Mononuclear cell (primary cell): ENCODE results near the gene SPIRE1. TPM values are rescaled to one million over a fixed set of nuclear protein-coding genes. Genes with fewer than 3 reads are reported as not detected.

ENCODE experiments used
- H3K27me3 ChIP-seq: 2 replicates; pipeline ENCODE4 v1.6.0; 2011; ENCODE audit warnings: low read length, control low read depth; ENCODE audit not compliant: insufficient read depth
- H3K4me1 ChIP-seq: 2 replicates; pipeline ENCODE4 v1.5.1; 2011; ENCODE audit warnings: mild to moderate bottlenecking, low read length, control low read depth; ENCODE audit not compliant: insufficient read depth
- H3K4me3 ChIP-seq: 2 replicates; pipeline ENCODE4 v1.5.1; 2011; ENCODE audit warnings: mild to moderate bottlenecking, low read length, moderate library complexity
- H3K9me3 ChIP-seq: 2 replicates; pipeline ENCODE4 v1.5.1; 2011; ENCODE audit warnings: low read depth, mild to moderate bottlenecking, control low read depth, low read length
- total RNA-seq: library from RNA; depleted of rRNA; stranded (reverse); fragments of >200 nt; gene quantifications from one replicate; pipeline ENCODE4 v1.2.3, GENCODE V29; 2012

The SPIRE1 gene
- total RNA-seq, 1 donor = 5.0 TPM

DNA sequence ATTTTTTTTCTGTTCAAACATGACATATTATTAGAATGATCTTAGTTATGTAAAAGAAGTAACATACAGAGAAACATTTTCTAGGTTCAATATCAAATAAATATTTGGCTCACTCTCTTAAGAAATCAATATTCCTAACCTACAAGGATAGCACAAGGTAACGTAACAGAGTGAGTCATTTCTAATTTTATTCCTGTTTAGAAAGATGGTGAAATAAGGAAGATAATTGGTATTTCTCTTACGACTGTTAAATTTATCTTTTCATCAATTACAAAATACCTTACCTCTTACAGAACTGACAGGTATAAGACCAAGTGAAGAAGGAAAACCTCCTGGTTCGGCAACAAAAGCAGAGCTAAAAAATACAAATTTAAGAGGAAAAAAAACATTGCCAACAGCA is 205.1 kb downstream of the SPIRE1 start:
- H3K4me3 ChIP-seq = no peak overlapping the region
- no peaks in the 10 kb centered on the region for H3K27me3 ChIP-seq
- H3K4me1 ChIP-seq = no peaks in the 10 kb centered on the region
- H3K9me3 ChIP-seq = no peaks in the 10 kb centered on the region

DNA sequence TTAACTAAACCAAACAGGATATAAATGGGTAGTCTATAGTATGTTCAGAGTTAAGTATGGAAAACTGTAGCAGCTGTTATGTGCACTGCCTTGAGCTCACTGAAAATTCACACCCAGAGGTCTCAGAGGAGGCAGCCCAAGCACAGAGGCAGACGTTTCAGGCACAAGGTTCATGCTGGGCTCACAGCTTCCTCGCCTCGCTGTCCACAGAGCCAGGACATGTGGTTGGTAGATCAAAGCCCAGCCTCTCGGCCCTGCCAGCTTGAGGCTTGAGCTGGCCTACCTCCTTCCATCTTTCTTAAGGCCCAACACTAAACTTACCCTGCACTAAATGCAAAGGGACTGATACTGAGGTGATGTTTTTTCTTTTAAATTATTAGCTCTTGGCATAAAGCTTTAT is 206.5 kb downstream of the SPIRE1 start:
- H3K9me3 ChIP-seq = no peaks in the 10 kb centered on the region

DNA sequence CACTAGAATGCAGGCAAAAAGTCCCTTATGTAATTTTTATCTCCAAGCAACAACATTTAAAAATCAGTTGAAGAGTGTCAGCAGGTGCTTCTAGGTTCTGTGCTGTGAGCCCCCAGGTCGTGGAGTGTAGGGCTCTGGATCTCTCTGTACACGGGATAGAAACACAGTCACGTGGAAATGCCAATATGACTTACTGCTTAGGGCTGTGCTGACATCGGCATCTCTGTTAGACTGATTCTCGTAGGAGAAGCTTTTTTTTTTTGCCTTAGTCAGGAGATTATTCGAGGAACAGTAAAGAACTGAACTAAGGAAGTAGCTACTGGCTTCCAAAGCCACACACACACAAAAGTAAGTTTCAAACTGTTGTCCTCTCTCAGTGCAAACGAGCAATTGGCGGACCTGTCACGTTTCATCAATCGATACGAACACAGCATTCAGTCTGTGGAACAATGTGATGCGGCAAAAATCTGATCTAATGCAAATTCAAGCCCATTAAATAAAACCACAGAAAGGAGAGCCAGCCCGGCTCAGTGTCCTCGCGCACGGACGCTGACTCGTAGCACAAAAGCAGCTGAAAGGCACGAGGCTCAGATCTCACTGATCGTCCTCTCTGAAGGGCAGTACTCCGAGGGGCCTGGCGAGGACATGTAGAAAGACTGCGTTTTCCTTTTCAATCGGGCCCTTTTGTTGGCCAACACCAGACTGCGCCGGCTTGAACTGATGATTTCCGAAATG is 208.7 kb downstream of the SPIRE1 start:
- Histone ChIP-seq H3K4me1 (no peaks in the 10 kb centered on the region), H3K27me3 (no peaks in the 10 kb centered on the region), H3K4me3 (no peak overlapping the region), H3K9me3 (no peaks in the 10 kb centered on the region)

More for the DNA sequence above, 206.5 kb downstream of the SPIRE1 start:
- Histone ChIP-seq H3K4me1 (no peaks in the 10 kb centered on the region), H3K27me3 (no peaks in the 10 kb centered on the region), H3K4me3 (no peak overlapping the region)

DNA sequence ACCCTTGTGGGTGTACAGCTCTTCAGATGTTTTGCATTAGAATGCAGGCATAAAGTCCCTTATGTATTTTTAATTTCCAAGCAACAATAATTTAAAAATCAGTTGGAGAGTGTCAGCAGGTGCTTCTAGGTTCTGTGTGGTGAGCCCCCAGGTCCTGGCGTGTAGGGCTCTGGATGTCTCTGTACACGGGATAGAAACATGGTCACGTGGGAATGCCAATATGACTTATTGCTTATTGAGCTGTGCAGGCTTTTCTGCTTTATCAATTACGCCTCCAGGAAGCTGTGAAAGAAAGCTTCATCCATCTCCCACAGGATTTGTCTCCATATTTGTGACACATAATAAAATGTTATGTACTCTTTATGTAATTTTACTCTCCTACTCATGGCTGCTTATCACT is 212.4 kb downstream of the SPIRE1 start:
- H3K27me3 ChIP-seq = no peaks in the 10 kb centered on the region
- H3K4me1 ChIP-seq = no peaks in the 10 kb centered on the region
- H3K9me3 ChIP-seq = no peaks in the 10 kb centered on the region
- no peak overlapping the region for H3K4me3 ChIP-seq

DNA sequence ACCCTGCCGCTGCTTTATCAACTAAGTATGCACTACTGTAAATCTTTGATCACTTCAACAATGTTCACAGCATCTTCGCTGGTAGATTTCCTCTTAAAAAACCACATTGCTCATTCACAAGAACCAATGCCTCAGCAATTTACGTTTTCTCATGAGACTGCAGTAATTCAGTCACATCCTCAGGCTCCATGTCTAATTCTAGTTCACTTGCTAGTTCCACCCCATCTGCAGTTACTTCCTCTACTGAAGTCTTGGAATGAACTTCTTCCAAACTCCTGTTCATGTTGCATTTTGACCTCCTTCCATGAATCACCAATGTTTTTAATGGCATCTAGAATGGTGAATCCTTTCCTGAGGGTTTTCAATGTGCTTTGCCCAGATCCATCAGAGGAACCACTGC is 214.4 kb downstream of the SPIRE1 start:
- Histone ChIP-seq H3K4me3 (no peak overlapping the region), H3K27me3 (no peaks in the 10 kb centered on the region)

DNA sequence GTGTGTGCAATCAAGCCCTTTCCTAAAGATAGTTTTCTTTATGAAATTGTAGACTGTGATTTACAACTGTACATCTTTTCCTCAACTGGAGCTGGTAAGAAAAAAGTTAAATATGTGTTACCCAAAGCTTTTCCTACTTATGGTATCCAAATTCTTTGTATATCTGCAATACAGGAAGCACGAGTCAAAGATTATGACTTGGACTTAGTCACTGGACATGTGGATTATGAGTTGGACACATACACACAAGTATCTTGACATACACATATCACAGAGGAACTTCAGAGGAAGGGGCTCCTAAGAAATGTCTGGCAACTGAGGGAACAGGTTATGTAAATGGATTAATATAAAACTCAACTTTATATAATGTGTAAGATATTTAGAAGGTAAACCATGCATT is 215.0 kb downstream of the SPIRE1 start:
- H3K9me3 ChIP-seq = no peaks in the 10 kb centered on the region
- no peaks in the 10 kb centered on the region for H3K27me3 ChIP-seq
- H3K4me3 ChIP-seq = no peak overlapping the region
- H3K4me1 ChIP-seq = no peaks in the 10 kb centered on the region

More for the DNA sequence above, 214.4 kb downstream of the SPIRE1 start:
- no peaks in the 10 kb centered on the region for H3K9me3 ChIP-seq
- no peaks in the 10 kb centered on the region for H3K4me1 ChIP-seq

DNA sequence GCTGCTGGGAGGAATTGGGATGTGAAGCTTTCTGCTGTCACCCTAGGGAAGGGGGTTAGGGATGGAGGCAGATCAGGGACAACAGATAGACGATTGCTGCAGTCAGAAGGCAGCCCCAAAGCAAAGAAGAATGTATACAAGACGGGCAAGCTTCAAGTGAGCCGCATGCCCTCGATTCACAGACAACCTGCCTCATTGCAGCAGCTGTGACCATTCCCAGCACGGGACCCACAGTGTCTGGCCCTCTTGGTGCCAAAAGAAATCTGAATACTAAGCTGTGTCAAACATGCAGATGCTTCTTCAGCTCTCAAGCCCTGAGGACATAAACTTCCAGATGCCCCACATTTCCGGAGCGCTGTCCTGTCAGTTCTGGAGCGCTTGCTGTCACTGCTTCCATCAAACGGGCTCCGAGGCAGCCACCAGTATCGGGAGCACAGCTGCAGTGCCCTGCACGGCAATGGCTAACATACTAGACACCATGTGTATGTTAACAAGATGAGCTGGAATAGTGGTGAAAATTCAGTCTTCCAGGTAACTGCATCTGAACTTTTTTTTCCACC is 216.4 kb downstream of the SPIRE1 start:
- H3K9me3 ChIP-seq = no peaks in the 10 kb centered on the region
- no peaks in the 10 kb centered on the region for H3K4me1 ChIP-seq
- no peaks in the 10 kb centered on the region for H3K27me3 ChIP-seq
- no peak overlapping the region for H3K4me3 ChIP-seq

DNA sequence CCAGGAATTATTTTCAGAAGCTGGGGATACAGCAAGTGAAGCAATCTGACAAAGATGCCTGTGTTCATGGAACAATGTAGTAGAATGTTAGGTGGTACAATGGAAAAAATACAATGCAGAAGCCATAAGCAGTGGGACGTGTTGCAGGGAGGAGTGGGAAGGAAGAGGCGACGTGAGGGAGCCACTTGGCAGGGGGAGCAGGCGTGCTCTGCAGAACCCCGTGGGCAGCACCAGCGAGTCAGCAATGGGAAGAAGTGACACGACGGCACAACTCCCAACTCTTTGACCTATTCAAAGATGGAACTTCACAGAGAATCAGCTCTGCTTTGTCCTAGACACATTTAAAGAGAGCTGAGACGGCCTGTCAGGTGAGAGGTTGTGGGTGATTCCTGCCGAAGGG is 219.7 kb downstream of the SPIRE1 start:
- Histone ChIP-seq H3K9me3 (no peaks in the 10 kb centered on the region), H3K4me3 (no peak overlapping the region), H3K4me1 (no peaks in the 10 kb centered on the region), H3K27me3 (no peaks in the 10 kb centered on the region)

DNA sequence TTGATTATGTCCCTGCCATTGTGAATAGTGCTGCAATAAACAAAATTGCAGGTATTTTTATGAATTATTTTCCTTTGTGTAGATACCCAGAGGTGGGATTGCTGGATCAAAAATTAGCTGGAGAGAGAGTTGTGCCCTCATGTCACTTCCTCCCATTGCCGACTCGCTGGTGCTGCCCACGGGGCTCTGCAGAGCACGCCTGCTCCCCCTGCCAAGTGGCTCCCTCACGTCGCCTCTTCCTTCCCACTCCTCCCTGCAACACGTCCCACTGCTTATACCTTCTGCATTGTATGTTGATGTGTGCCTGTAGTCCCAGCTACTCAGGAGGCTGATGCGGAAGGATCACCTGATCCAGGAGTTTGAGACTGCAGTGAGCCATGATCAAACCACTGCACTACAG is 222.0 kb downstream of the SPIRE1 start:
- H3K9me3 ChIP-seq = no peaks in the 10 kb centered on the region
- no peak overlapping the region for H3K4me3 ChIP-seq
- H3K27me3 ChIP-seq = no peaks in the 10 kb centered on the region
- H3K4me1 ChIP-seq = no peaks in the 10 kb centered on the region

DNA sequence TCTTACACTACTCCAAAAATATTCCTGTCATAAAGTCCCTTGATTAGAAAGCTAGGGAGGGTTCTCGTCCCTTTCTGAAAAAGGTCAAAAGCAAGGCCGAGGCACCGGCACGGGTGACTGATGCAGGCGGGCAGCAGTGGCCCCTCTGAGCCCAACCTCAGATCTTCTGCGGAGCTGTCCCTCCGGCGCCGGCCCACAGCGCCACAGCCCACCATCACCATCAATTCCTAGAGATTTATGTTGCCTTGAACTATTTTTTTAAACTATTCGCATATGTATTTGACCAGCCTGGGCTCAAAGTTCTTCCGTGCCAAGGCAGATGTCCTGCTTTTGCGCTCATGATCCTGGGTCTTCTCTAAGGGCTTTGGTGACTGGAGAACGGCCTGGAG is 223.4 kb downstream of the SPIRE1 start:
- Histone ChIP-seq H3K4me3 (no peak overlapping the region), H3K4me1 (no peaks in the 10 kb centered on the region), H3K9me3 (no peaks in the 10 kb centered on the region), H3K27me3 (no peaks in the 10 kb centered on the region)

DNA sequence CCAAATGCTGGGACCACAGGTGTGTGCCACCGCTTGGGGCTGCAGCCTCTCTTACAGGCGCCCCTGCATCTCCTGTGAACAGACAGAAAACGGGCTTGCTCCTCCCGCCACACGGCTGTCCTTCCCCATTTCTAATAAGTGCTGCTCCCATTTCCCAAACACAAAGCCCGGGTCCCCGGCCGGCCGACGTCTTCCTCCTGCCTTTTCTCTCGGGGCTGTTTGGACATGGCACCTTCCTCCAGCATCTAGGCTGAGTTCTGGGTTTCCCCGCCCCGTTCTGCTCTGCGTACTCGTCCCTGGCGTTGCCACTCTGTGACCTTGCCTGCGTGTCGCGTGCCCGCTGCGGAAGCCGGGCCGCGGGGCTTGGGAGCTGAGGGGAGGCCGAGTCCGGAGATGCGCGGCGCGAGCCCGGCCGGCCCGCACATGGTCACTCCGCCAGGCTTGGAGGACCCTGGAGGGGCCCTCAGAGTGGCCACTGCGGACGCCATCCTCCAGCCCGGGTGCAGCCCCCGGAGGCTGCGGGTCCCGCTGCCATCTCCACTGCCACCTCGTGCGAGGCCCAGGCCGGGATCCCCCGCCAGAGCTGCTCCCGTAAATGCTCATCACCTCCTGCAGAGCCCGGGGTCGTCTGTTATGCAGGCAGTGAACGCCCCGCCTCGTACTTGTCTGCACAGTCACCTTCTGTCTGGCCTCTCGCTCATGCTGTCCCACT is 223.9 kb downstream of the SPIRE1 start:
- Histone ChIP-seq H3K4me1 (no peaks in the 10 kb centered on the region), H3K27me3 (no peaks in the 10 kb centered on the region), H3K4me3 (no peak overlapping the region), H3K9me3 (no peaks in the 10 kb centered on the region)

DNA sequence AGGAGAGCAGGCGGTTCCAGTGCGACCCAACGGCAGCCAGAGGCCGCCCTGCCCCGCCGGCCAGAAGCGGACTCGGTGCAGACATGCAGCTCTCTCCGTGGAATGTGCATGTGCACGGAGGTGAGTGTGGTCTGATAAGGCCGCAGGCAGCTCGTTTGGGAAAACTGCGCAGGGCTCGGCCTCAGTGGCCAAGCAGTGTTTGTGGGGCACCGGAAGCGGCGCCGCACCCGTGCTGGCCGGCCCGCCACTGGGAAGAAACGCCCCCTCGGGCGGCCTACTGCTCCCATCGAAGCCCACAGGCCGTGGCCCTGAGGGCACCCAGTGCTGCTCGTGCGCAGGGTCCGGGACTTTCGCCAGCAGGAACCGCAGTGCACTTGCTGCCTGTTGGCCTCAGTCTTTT is 225.0 kb downstream of the SPIRE1 start:
- Histone ChIP-seq H3K4me3 (no peak overlapping the region), H3K9me3 (no peaks in the 10 kb centered on the region), H3K4me1 (no peaks in the 10 kb centered on the region), H3K27me3 (no peaks in the 10 kb centered on the region)

DNA sequence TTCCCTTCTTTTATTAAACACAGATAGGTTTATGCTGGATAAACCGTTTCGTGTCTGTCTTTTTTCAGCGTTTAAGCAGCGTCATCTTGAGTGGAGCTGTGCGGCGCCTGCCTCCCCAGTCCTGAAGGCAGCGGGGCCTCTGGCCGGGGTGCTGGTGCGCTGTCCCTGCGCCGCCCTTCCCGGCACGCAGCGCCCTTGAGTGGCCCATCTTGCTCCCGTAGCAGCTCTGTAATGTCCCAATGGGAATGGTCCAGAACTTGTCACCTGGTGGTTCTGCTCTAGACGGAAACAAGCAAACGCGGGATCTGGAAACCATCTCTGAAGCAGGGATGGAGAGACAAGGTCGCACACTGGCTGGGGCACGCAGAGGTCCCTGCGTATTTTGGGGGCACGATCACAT is 225.7 kb downstream of the SPIRE1 start:
- no peaks in the 10 kb centered on the region for H3K4me1 ChIP-seq
- H3K9me3 ChIP-seq = no peaks in the 10 kb centered on the region
- no peaks in the 10 kb centered on the region for H3K27me3 ChIP-seq
- no peak overlapping the region for H3K4me3 ChIP-seq

DNA sequence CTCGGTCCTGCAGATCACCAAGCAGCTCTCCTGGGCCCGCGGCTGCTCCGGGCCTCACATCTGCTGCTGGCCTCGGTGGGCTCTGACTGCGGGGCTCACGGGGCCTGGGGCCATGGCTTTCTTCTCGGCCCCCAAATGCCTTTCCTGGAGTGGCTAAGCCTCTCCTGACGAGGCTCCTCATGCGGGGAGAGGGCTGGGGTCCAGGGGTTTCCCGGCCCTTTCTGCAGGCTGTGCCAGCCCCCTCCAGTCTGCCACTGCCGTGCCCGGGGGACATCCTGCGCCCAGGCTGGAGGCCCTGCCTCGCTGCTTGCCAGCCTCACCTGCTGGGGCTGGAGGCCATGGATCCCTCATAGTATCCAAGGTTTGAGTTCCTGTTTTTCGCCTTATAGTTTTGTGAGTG is 226.3 kb downstream of the SPIRE1 start:
- H3K27me3 ChIP-seq = no peaks in the 10 kb centered on the region
- H3K9me3 ChIP-seq = no peaks in the 10 kb centered on the region
- H3K4me3 ChIP-seq = no peak overlapping the region
- H3K4me1 ChIP-seq = no peaks in the 10 kb centered on the region

DNA sequence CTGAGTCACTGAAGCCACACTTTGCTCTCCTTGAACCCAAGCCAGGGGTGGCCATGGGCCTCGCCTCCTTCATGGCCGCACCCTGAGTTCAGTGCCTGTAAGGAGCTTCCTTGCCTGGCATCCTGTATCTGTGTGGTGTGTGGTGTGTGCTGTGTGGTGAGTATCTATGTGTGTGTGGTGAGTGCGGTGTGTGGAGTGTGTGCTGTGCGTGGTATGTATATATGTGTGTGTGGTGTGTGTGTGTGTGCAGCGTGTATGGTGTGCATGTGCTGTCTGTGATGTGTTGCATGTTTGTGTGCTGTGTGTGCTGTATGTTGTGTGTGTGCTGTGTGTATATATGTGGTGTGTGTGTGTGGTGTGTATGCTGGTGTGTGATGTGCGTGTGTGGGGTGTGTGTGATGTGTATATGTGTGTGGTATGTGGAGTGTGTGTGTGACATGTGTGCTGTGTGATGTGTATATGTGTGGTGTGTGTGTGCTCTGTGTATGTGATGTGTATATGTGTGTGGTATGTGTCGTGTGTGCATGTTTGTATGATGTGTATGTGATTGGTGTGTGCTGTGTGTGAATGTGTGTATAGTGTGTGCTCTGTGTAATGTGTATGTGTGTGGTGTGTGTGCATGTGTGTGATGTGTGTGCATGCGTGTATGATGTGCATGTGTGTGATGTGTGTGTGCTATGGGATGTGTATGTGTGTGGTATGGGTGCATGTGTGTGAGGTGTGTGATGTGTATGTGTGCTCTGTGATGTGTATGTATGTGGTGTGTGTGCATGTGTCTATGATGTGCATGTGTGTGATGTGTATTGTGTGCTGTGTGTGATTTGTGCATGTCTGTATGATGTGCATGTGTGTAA is 227.5 kb downstream of the SPIRE1 start:
- no peaks in the 10 kb centered on the region for H3K4me1 ChIP-seq

More for the DNA sequence above, 227.5 kb downstream of the SPIRE1 start:
- Histone ChIP-seq H3K27me3 (no peaks in the 10 kb centered on the region), H3K4me3 (no peak overlapping the region), H3K9me3 (no peaks in the 10 kb centered on the region)
